Astrocyte (in vitro differentiated cells and primary cell): ENCODE data around the gene GP2.

Experiments used
- EZH2 ChIP-seq: IDR thresholded peaks from 2 replicates; pipeline ENCODE4 v1.6.1; 2012; ENCODE audit warnings: mild to moderate bottlenecking, low read length, inconsistent platforms; ENCODE audit not compliant: insufficient read depth
- TF ChIP-seq, protein P1 (sequence below): IDR thresholded peaks from 2 replicates; pipeline ENCODE4 v1.5.1; 2011; ENCODE audit warnings: low read depth, mild to moderate bottlenecking, inconsistent platforms, low read length, moderate library complexity; ENCODE audit not compliant: insufficient read depth

DNA sequence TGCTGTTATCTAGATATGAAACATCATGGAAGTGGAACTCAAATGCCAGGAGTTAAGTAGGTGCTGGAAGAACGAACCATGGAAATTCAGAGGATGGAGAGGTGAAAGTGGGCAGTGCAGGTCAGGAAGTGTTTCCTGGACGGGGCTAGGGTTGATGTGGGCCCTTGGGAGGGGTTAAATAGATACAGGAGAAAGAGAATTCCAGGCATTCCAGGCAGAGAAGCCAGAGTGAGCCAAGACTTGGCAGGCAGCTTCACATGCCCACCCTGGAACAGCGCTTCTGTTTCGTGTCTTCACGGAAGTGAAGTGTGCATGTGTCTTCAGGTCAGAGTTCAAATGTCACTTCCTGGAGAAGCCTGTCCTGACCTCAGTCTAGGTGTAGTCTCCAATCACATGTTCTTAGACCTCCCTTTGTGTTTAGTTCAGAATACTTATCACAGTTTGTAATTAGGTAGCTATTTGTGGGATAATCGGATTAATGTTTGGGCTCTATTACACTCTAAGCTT is 41.3 kb downstream of the GP2 start:
- TF ChIP-seq, protein P1, sequence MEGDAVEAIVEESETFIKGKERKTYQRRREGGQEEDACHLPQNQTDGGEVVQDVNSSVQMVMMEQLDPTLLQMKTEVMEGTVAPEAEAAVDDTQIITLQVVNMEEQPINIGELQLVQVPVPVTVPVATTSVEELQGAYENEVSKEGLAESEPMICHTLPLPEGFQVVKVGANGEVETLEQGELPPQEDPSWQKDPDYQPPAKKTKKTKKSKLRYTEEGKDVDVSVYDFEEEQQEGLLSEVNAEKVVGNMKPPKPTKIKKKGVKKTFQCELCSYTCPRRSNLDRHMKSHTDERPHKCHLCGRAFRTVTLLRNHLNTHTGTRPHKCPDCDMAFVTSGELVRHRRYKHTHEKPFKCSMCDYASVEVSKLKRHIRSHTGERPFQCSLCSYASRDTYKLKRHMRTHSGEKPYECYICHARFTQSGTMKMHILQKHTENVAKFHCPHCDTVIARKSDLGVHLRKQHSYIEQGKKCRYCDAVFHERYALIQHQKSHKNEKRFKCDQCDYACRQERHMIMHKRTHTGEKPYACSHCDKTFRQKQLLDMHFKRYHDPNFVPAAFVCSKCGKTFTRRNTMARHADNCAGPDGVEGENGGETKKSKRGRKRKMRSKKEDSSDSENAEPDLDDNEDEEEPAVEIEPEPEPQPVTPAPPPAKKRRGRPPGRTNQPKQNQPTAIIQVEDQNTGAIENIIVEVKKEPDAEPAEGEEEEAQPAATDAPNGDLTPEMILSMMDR, result no peak
- no peak for TF ChIP-seq EZH2
